AG04450 (cell line): Measurements from ENCODE around the gene MMP28. TPM values are rescaled to one million over a fixed set of nuclear protein-coding genes. Genes with fewer than 3 reads are reported as not detected.

Source experiments
- CTCF ChIA-PET: fragments of 300-600, 350-600 bp; formaldehyde crosslinking; extraction: SDS; loops from one replicate; lab custom pipeline; 2022; ENCODE audit warnings: antibody characterized with exemption, inconsistent platforms; lab: Charles Lee
- POLR2A ChIA-PET: fragments of 350-600 bp; formaldehyde crosslinking; extraction: SDS; loops from one replicate; lab custom pipeline; 2021; ENCODE audit warnings: antibody characterized with exemption, inconsistent platforms; lab: Yijun Ruan, JAX
- DNase-seq: peaks from one replicate; pipeline ENCODE4 v3.0.0-alpha.2; 2011; ENCODE audit warnings: low read depth, low spot score
- H3K27ac ChIP-seq: one replicate; pipeline ENCODE4 v1.5.1; 2012; ENCODE audit warnings: low read depth, low read length, control low read depth
- H3K27me3 ChIP-seq: one replicate; pipeline ENCODE4 v1.6.0; 2012; ENCODE audit warnings: low read length; ENCODE audit not compliant: control insufficient read depth, insufficient read depth
- H3K4me3 ChIP-seq: 2 replicates; pipeline ENCODE4 v1.5.1; 2011; ENCODE audit warnings: mild to moderate bottlenecking, low read depth, low read length, control low read depth
- H3K9me3 ChIP-seq: 2 replicates; pipeline ENCODE4 v1.5.1; 2012; ENCODE audit warnings: low read length; ENCODE audit not compliant: control insufficient read depth, insufficient read depth
- CTCF ChIP-seq: IDR thresholded peaks from 2 replicates; pipeline ENCODE4 v1.5.1; 2011; ENCODE audit warnings: low read depth, low read length, control low read depth, inconsistent platforms
- polyA plus RNA-seq: library from polyadenylated mRNA; depleted of rRNA; stranded (reverse); fragments of >200 nt; gene quantifications from 2 replicates; pipeline ENCODE4 v1.2.3, GENCODE V29; 2011

MMP28 gene
- polyA plus RNA-seq, 1 experiment, result 0.17 TPM

GRCh38 chr17:35745749-35746320, 49.6 kb downstream of the MMP28 start:
- DNase-seq, result no peak
- Histone ChIP-seq H3K27ac (no peak overlapping the region), H3K9me3 (peaks cover 3% of the 10 kb centered on the region), H3K4me3 (no peak overlapping the region), H3K27me3 (peaks cover 62% of the 10 kb centered on the region)
- POLR2A ChIA-PET, result no interaction called here
- TF ChIP-seq CTCF, result no peak
- CTCF ChIA-PET, result interaction anchor here (0.6 to 9.3 kb wide), 6 partner anchors 14 to 177 kb away, joined by 4 to 357 read pairs (median 12); partner anchors contain the start of gene TAF15

DNA sequence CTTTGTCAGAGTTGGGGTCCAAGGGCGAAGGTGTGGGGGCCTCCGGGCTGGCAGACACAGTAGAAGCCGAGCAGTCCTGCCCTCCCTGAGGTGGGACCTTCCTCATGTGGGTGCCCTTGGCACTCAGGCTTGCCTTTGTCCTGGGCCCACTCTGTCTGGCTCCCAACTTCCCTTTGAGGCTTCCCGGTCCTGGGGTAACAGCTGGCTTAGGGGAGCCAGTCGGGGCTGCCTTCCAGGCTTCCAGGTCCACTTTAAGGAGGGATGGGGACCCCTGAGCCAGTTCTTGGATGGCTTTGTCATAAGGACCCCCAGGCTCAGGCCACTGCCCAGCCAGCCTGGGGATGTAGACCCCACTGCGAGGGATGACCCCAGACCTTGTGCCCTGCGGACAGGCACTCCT, 50.2 kb downstream of the MMP28 start:
- H3K27me3 ChIP-seq, result peaks cover 64% of the 10 kb centered on the region
- H3K4me3 ChIP-seq, result no peak overlapping the region
- ChIA-PET POLR2A (interaction anchor here (1.2 kb wide), 1 partner anchor 14 kb away, joined by 3 read pairs; the partner anchor contains the start of gene RASL10B), CTCF (interaction anchor here (0.6 to 9.3 kb wide), 4 partner anchors 15 to 203 kb away, joined by 4 to 357 read pairs (median 4); partner anchors contain the start of gene TAF15)
- H3K9me3 ChIP-seq, result peaks cover 6% of the 10 kb centered on the region
- no peak for TF ChIP-seq CTCF
- no peak for DNase-seq
- H3K27ac ChIP-seq, result no peak overlapping the region

DNA sequence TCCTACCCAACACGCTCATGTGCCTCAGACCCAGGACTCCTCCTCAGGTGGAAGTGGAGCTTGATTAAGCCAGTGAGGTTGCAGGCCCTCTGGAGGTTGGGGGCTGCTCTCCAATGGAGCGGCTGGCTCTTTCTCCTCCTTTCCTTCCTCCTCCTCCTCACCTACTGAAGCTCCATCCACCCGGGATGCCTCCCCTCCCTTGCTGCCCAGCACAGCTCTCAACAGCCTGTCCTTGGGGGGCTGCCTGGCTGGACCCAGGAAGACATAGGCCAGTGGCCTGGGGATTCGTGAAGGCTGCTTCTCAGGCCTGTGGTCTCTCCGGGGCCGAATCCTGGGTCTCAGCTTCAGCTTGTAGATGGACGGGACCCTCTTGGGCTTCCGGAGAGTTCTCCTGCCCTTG, 50.6 kb downstream of the MMP28 start:
- POLR2A ChIA-PET, result interaction anchor here (1.2 kb wide), 1 partner anchor 13 kb away, joined by 3 read pairs; the partner anchor contains the start of gene RASL10B
- no peak for TF ChIP-seq CTCF
- no peak overlapping the region for H3K4me3 ChIP-seq
- CTCF ChIA-PET, result interaction anchor here (1.3 to 9.3 kb wide), 2 partner anchors 130 to 203 kb away, joined by 5 to 357 read pairs; no protein-coding TSS in a partner anchor
- no peak for DNase-seq
- peaks cover 6% of the 10 kb centered on the region for H3K9me3 ChIP-seq
- H3K27ac ChIP-seq, result no peak overlapping the region
- H3K27me3 ChIP-seq, result peaks cover 63% of the 10 kb centered on the region

- DNase-seq, result no peak
- Histone ChIP-seq H3K9me3 (peaks cover 6% of the 10 kb centered on the region), H3K27me3 (peaks cover 65% of the 10 kb centered on the region), H3K27ac (no peak overlapping the region), H3K4me3 (no peak overlapping the region)
- ChIA-PET CTCF (interaction anchor here (1.0 to 9.3 kb wide), 3 partner anchors 20 to 431 kb away, joined by 6 to 357 read pairs (median 6); no protein-coding TSS in a partner anchor), POLR2A (interaction anchor here (1.2 kb wide), 1 partner anchor 12 kb away, joined by 3 read pairs; the partner anchor contains the start of gene RASL10B)
- TF ChIP-seq CTCF, result no peak
Measured at GRCh38 chr17:35743626-35744328, 51.7 kb downstream of the MMP28 start.
